ENCODE results near the gene ANGPT4.

ANGPT4 gene

GRCh38 chr20:846894-847278 is 69.2 kb downstream of the ANGPT4 start:
- no peak overlapping the region for H3K4me3 ChIP-seq (ENCODE audit: low read length)
- TF ChIP-seq CTCF (IDR thresholded peaks at IDR 0.05; ENCODE audit: insufficient read depth, low read depth, low read length, missing control alignments) = no peak
- no peak for DNase-seq (ENCODE audit: low read depth)

GRCh38 chr20:845941-846893 is 69.9 kb downstream of the ANGPT4 start:
- H3K4me3 ChIP-seq (ENCODE audit: low read length) = no peak overlapping the region
- DNase-seq (ENCODE audit: low read depth) = no peak
- TF ChIP-seq CTCF (IDR thresholded peaks at IDR 0.05; ENCODE audit: insufficient read depth, low read depth, low read length, missing control alignments) = no peak

GRCh38 chr20:845226-845868 is 70.8 kb downstream of the ANGPT4 start:
- no peak for TF ChIP-seq CTCF (IDR thresholded peaks at IDR 0.05; ENCODE audit: insufficient read depth, low read depth, low read length, missing control alignments)
- no peak for DNase-seq (ENCODE audit: low read depth)
- no peak overlapping the region for H3K4me3 ChIP-seq (ENCODE audit: low read length)

GRCh38 chr20:844473-845225 is 71.5 kb downstream of the ANGPT4 start:
- DNase-seq (ENCODE audit: low read depth) = peak; percentile 93
- peak overlapping the region; percentile 25 for H3K4me3 ChIP-seq (ENCODE audit: low read length)
- TF ChIP-seq CTCF (IDR thresholded peaks at IDR 0.05; ENCODE audit: insufficient read depth, low read depth, low read length, missing control alignments) = no peak

- H3K4me3 ChIP-seq (ENCODE audit: low read length) = no peak overlapping the region
- no peak for TF ChIP-seq CTCF (IDR thresholded peaks at IDR 0.05; ENCODE audit: insufficient read depth, low read depth, low read length, missing control alignments)
- DNase-seq (ENCODE audit: low read depth) = peak; percentile 77
These were observed 72.2 kb downstream of the ANGPT4 start for GRCh38 chr20:843912-844311.

GRCh38 chr20:842547-842940 is 73.6 kb downstream of the ANGPT4 start:
- no peak for TF ChIP-seq CTCF (IDR thresholded peaks at IDR 0.05; ENCODE audit: insufficient read depth, low read depth, low read length, missing control alignments)
- peak overlapping the region; percentile 84 for H3K4me3 ChIP-seq (ENCODE audit: low read length)
- DNase-seq (ENCODE audit: low read depth) = no peak

Data from epithelial cell of esophagus (primary cell).